Skeletal muscle satellite cell (primary cell): Measurements from ENCODE around the gene SLC38A7. TPM values are rescaled to one million over a fixed set of nuclear protein-coding genes. Genes with fewer than 3 reads are reported as not detected.

Experiments
- H3K27me3 ChIP-seq: 2 replicates; pipeline ENCODE4 v1.7.0; 2013; ENCODE audit warnings: low read length; ENCODE audit not compliant: control insufficient read depth, insufficient read depth
- H3K36me3 ChIP-seq: 2 replicates; pipeline ENCODE4 v1.7.0; 2013; ENCODE audit warnings: mild to moderate bottlenecking, control low read depth, low read length; ENCODE audit not compliant: insufficient read depth
- H3K4me1 ChIP-seq: 2 replicates; pipeline ENCODE4 v1.7.0; 2013; ENCODE audit warnings: low read length; ENCODE audit not compliant: control insufficient read depth, insufficient read depth
- H3K4me2 ChIP-seq: 2 replicates; pipeline ENCODE4 v1.7.0; 2013; ENCODE audit warnings: mild to moderate bottlenecking, low read length
- H3K4me3 ChIP-seq: 2 replicates; pipeline ENCODE4 v1.7.0; 2013; ENCODE audit warnings: low read length
- H3K9ac ChIP-seq: 2 replicates; pipeline ENCODE4 v1.7.0; 2013; ENCODE audit warnings: mild to moderate bottlenecking, low read depth, low read length, moderate library complexity
- H3K9me3 ChIP-seq: replicated peaks from 2 replicates; pipeline ENCODE4 v1.7.0; 2013; ENCODE audit warnings: mild to moderate bottlenecking, control low read depth, low read length
- total RNA-seq: library from RNA; depleted of rRNA; stranded (reverse); fragments of >200 nt; gene quantifications from 2 replicates; pipeline ENCODE4 v1.2.3, GENCODE V29; 2012; rRNA removed

SLC38A7 gene
- 16.6 and 35.5 TPM in 2 replicates for total RNA-seq

DNA sequence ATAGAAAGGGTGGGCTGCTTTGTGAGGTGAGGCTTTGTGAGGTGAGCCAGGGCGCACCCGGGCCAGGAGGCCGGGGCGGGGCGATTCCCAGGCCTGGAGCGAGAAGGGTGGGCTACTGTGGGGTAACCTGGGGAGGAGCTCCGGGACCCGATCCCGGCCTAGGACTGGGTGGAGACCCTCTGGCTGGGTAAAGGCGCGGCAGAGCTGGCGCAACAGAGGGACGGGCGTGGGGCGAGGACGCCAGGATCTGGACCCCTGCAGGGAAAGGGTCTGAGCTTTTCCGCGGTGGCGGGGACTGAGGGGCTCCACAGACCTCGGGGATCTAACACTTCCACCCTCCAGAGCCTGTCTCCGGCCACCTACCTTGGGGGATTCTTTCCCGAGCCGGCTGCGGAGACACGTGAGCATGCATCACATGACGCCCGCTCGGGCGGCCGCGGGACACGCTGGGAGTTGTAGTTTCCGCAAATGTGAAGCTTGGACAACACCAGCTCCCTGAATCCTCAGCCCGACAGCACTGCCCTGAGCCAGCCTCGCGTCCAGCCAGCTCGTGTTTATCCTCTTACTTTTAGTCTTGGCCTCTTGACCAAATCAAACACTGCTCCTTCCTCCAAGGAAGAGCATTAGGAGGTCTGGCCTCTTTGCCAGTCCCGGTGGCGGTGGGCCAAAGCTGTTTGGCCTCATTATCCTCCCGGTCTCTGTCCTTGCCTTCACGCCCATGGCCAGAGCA lies at the start of gene SLC38A7:
Gene SLC38A7 (minus strand): TSS at position 417 of the 730 bp plus-strand sequence. CDS start 4,644 bp downstream, outside the sequence.
- Histone ChIP-seq H3K9ac (peak within 1 kb of the TSS; percentile 95), H3K27me3 (peaks cover 2% of the 10 kb centered on the region), H3K36me3 (peaks cover 14% of the 10 kb centered on the region), H3K9me3 (no peaks in the 10 kb centered on the region), H3K4me1 (peaks cover 16% of the 10 kb centered on the region), H3K4me2 (peak within 1 kb of the TSS; percentile 98), H3K4me3 (peak within 1 kb of the TSS; percentile 93)

- H3K4me2 ChIP-seq = peak within 1 kb of the TSS; percentile 95
- peaks cover 12% of the 10 kb centered on the region for H3K4me1 ChIP-seq
- H3K9ac ChIP-seq = peak within 1 kb of the TSS; percentile 85
- H3K4me3 ChIP-seq = peak within 1 kb of the TSS; percentile 92
- H3K9me3 ChIP-seq = no peaks in the 10 kb centered on the region
- H3K36me3 ChIP-seq = peaks cover 8% of the 10 kb centered on the region
- peaks cover under 1% of the 10 kb centered on the region for H3K27me3 ChIP-seq
Measured at GRCh38 chr16:58733671-58734458, 49.3 kb upstream of the SLC38A7 start, which contains the start of gene GOT2. TSS of gene GOT2 (minus strand) at chr16:58734316. CDS start at chr16:58734228, 88 bp downstream.

DNA sequence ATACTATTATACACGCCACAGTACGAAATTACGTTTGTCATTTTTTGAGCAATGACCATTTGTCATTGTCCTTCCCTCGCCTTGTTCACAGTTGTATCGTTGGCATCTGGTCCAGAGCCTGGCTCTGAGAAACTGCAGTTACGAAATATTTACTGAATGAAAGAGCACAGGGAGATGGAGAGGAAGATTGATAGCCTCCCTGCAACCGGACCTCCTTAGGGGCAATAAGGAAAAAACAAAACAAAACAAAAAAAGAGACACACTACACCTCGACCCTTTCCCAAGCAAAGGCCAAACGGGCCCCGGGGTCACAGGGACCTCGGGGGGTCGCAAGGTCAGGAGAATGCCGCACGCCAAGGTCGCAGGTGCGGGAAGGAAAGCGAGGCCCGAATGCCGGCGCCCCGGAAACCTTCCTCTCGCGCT lies 48.7 kb upstream of the SLC38A7 start:
- no peaks in the 10 kb centered on the region for H3K27me3 ChIP-seq
- peak overlapping the region; percentile 95 for H3K4me2 ChIP-seq
- H3K36me3 ChIP-seq = peaks cover 8% of the 10 kb centered on the region
- H3K9me3 ChIP-seq = no peaks in the 10 kb centered on the region
- peak overlapping the region; percentile 85 for H3K9ac ChIP-seq
- H3K4me3 ChIP-seq = peak overlapping the region; percentile 92
- peaks cover 12% of the 10 kb centered on the region for H3K4me1 ChIP-seq

DNA sequence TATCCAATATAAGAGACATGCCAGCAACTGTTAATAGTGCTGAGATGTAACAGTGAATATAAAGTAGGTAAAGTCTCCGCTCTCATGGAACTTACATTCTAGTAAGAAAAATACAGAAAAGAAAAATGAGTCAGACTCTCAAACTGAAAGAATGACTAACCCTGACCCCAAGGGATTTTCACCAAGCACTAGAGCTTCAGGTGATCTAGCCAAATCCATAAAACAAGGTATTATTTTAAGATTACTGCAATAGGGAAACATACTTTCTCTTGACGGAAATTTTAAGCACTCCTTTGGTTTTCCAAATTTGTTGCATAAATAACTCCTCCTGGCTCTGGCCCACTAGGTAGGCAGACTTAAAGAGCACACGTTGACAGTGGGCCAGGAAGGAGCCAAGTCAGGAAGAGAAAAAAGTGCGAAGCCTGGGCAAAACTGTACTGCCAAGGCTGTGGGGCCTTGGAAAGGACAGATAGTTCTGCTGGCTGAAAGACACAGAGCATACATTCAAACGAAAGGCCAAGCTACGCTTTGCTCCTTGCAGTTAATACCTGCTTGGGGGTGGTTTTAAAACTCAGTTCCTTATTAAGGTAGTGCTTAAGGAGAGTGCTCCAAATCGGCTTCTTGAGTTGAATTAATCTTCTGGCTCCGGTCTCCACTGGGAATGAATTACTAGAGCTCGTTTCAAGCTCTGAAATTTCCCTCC lies 48.1 kb upstream of the SLC38A7 start:
- Histone ChIP-seq H3K4me2 (peak overlapping the region; percentile 95), H3K9ac (peak overlapping the region; percentile 85), H3K4me1 (peaks cover 12% of the 10 kb centered on the region), H3K27me3 (no peaks in the 10 kb centered on the region), H3K36me3 (peaks cover 8% of the 10 kb centered on the region), H3K4me3 (peak overlapping the region; percentile 92), H3K9me3 (no peaks in the 10 kb centered on the region)

DNA sequence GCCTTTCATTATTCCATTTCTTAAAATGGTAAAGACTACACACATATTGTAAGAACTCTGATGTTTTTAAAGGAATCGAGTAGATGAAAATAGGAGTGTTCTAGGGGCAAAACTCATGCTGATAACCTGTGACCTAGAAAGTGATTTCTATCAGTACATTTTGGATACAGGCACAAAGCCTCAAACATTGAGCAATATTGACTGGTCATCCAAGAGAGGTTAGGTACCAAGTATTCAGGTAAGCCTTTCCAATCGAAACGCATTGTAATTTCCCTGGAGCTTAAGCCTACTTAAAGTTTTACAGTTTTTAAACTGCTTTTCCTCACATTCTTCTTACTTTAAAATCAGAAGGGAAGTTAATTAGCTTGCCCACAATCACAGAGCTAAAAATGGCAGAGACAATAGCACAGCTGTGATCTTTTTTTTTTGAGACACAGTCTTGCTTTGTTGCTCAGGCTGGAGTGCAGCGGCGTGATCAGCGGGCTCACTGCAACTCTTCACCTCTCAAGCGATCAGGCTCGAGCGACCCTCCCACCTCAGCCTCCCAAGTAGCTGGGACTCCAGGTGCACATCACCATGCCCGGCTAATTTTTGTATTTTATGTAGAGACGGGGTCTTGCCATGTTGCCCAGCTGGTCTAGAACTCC lies 46.3 kb upstream of the SLC38A7 start:
- Histone ChIP-seq H3K9ac (no peak overlapping the region), H3K4me1 (peaks cover 12% of the 10 kb centered on the region), H3K4me2 (no peak overlapping the region)

GRCh38 chr16:58727796-58728568 lies 43.4 kb upstream of the SLC38A7 start:
- H3K9ac ChIP-seq = no peak overlapping the region
- H3K4me1 ChIP-seq = peaks cover 9% of the 10 kb centered on the region
- peaks cover 16% of the 10 kb centered on the region for H3K36me3 ChIP-seq
- no peaks in the 10 kb centered on the region for H3K9me3 ChIP-seq
- H3K4me2 ChIP-seq = no peak overlapping the region
- no peaks in the 10 kb centered on the region for H3K27me3 ChIP-seq
- H3K4me3 ChIP-seq = no peak overlapping the region

More for the DNA sequence above, 46.3 kb upstream of the SLC38A7 start:
- Histone ChIP-seq H3K27me3 (no peaks in the 10 kb centered on the region), H3K4me3 (no peak overlapping the region), H3K9me3 (no peaks in the 10 kb centered on the region), H3K36me3 (peaks cover 8% of the 10 kb centered on the region)

GRCh38 chr16:58727028-58727781 lies 42.6 kb upstream of the SLC38A7 start:
- Histone ChIP-seq H3K27me3 (no peaks in the 10 kb centered on the region), H3K4me2 (no peak overlapping the region), H3K36me3 (peaks cover 20% of the 10 kb centered on the region), H3K9me3 (no peaks in the 10 kb centered on the region), H3K4me3 (no peak overlapping the region), H3K4me1 (peaks cover 1% of the 10 kb centered on the region), H3K9ac (no peak overlapping the region)

- Histone ChIP-seq H3K36me3 (peaks cover 33% of the 10 kb centered on the region), H3K4me3 (no peak overlapping the region), H3K9ac (no peak overlapping the region), H3K27me3 (no peaks in the 10 kb centered on the region), H3K4me1 (no peaks in the 10 kb centered on the region), H3K9me3 (no peaks in the 10 kb centered on the region), H3K4me2 (no peak overlapping the region)
Measured at GRCh38 chr16:58723109-58723508, 38.5 kb upstream of the SLC38A7 start.

DNA sequence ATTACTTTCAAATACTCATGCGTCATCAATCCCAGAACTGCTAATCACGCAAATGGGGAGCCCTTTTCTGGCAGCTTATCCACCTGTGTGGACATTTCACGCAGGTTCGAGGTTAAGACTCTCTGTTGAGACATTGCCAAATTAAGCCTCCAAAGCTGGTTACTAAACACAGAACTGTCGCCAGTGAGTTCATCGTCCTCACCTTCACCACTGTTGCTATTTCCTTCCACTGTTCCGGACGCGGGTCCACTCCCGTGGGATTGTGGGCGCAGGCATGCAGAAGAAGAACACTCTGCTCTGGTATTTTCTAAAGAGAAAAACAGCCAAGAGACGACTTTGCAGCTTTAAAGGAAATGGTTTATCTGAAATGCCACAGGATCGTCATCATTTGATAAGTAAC lies 33.4 kb upstream of the SLC38A7 start:
- no peaks in the 10 kb centered on the region for H3K4me1 ChIP-seq
- peaks cover 63% of the 10 kb centered on the region for H3K36me3 ChIP-seq
- no peaks in the 10 kb centered on the region for H3K9me3 ChIP-seq
- H3K4me2 ChIP-seq = no peak overlapping the region
- H3K4me3 ChIP-seq = no peak overlapping the region
- no peaks in the 10 kb centered on the region for H3K27me3 ChIP-seq
- no peak overlapping the region for H3K9ac ChIP-seq

GRCh38 chr16:58716468-58716867 lies 31.9 kb upstream of the SLC38A7 start:
- no peaks in the 10 kb centered on the region for H3K4me1 ChIP-seq
- no peaks in the 10 kb centered on the region for H3K9me3 ChIP-seq
- no peak overlapping the region for H3K4me3 ChIP-seq
- no peak overlapping the region for H3K4me2 ChIP-seq
- no peak overlapping the region for H3K9ac ChIP-seq
- peaks cover 63% of the 10 kb centered on the region for H3K36me3 ChIP-seq
- H3K27me3 ChIP-seq = no peaks in the 10 kb centered on the region
